Naive B cell (primary cell): Measurements from ENCODE around the gene CALML5. TPM values are rescaled to one million over a fixed set of nuclear protein-coding genes. Genes with fewer than 3 reads are reported as not detected.
A peak's percentile ranks its signal among the peaks of the same experiment; 100 is the strongest.

ENCODE experiments used
- ATAC-seq, 2 donors: fragments of 150-1000 bp; cut with Tn5 transposase; 2 replicates each; pipeline ENCODE4 v1.10.0; 2021; ENCODE audit warnings: low read depth in 2 of 2, mild to moderate bottlenecking in 2 of 2, moderate library complexity in 2 of 2
- DNase-seq: peaks from one replicate; pipeline ENCODE4 v3.0.0; 2022
- H3K27ac Mint-ChIP-seq, 6 donors: one replicate each; pipeline ENCODE4 v1.8.0; 2020 to 2022; ENCODE audit warnings: mild to moderate bottlenecking in 6 of 6, mixed read lengths in 6 of 6, moderate library complexity in 5 of 6, inconsistent platforms in 2 of 6
- H3K27me3 Mint-ChIP-seq, 3 donors: one replicate each; pipeline ENCODE4 v1.8.0; 2021 to 2022; ENCODE audit warnings: mixed read lengths in 3 of 3, mild to moderate bottlenecking in 1 of 3
- H3K36me3 Mint-ChIP-seq, 2 donors: one replicate each; pipeline ENCODE4 v1.8.0; 2020 to 2022; ENCODE audit warnings: mixed read lengths in 2 of 2, inconsistent platforms in 1 of 2, mild to moderate bottlenecking in 1 of 2
- H3K4me1 Mint-ChIP-seq, 3 donors: one replicate each; pipeline ENCODE4 v1.8.0; 2020 to 2022; ENCODE audit warnings: mixed read lengths in 3 of 3, inconsistent platforms in 1 of 3, mild to moderate bottlenecking in 1 of 3, moderate library complexity in 1 of 3
- H3K4me3 Mint-ChIP-seq, 8 donors: one replicate each; pipeline ENCODE4 v1.8.0; 2020 to 2022; ENCODE audit warnings: mild to moderate bottlenecking in 8 of 8, mixed read lengths in 8 of 8, moderate library complexity in 8 of 8, inconsistent platforms in 2 of 8
- H3K9me3 Mint-ChIP-seq, 7 donors: one replicate each; pipeline ENCODE4 v1.8.0; 2020 to 2022; ENCODE audit warnings: mixed read lengths in 7 of 7, mild to moderate bottlenecking in 5 of 7, inconsistent platforms in 2 of 7, moderate library complexity in 1 of 7
- polyA plus RNA-seq, 6 donors: library from polyadenylated mRNA; unstranded; fragments of 300-500 nt; fragmentation: Illumina TruSeq; gene quantifications; one replicate each; pipeline ENCODE4 v1.2.3, GENCODE V29; 2021; ENCODE audit warnings: low read depth in 6 of 6

Gene CALML5
- polyA plus RNA-seq, 6 donors from 2014 or later: not detected

- Mint-ChIP-seq H3K27me3 (peaks cover 0 to 17% (median 9%) of the 10 kb centered on the region in 3 donors), H3K36me3 (peaks cover 0 to 8% of the 10 kb centered on the region in 2 donors), H3K27ac (peak overlapping the region in 2 of 6 donors; percentile 15 to 35), H3K4me1 (peaks cover 0 to 3% (median 0%) of the 10 kb centered on the region in 3 donors), H3K4me3 (no peak overlapping the region), H3K9me3 (peaks cover 0 to 39% (median 11%) of the 10 kb centered on the region in 7 donors)
- ATAC-seq: no peak
- no peak for DNase-seq
Measured at GRCh38 chr10:5538892-5539651, 39.7 kb upstream of the CALML5 start.

GRCh38 chr10:5538446-5538845, 39.1 kb upstream of the CALML5 start:
- H3K4me1 Mint-ChIP-seq: peaks cover 0 to 3% (median 0%) of the 10 kb centered on the region in 3 donors
- peaks cover 0 to 8% of the 10 kb centered on the region in 2 donors for H3K36me3 Mint-ChIP-seq
- no peak for DNase-seq
- peak overlapping the region in 1 of 6 donors; percentile 15 for H3K27ac Mint-ChIP-seq
- H3K9me3 Mint-ChIP-seq: peaks cover 0 to 33% (median 9%) of the 10 kb centered on the region in 7 donors
- no peak overlapping the region for H3K4me3 Mint-ChIP-seq
- ATAC-seq: no peak
- peaks cover 0 to 17% (median 9%) of the 10 kb centered on the region in 3 donors for H3K27me3 Mint-ChIP-seq

GRCh38 chr10:5537684-5538083, 38.3 kb upstream of the CALML5 start:
- Mint-ChIP-seq H3K27me3 (peaks cover 0 to 17% (median 9%) of the 10 kb centered on the region in 3 donors), H3K27ac (no peak overlapping the region), H3K4me1 (peaks cover 0 to 3% (median 0%) of the 10 kb centered on the region in 3 donors), H3K36me3 (peaks cover 0 to 8% of the 10 kb centered on the region in 2 donors), H3K9me3 (peaks cover 0 to 25% (median 5%) of the 10 kb centered on the region in 7 donors), H3K4me3 (no peak overlapping the region)
- DNase-seq (no peak), ATAC-seq (no peak)

- Mint-ChIP-seq H3K36me3 (no peaks in the 10 kb centered on the region), H3K4me3 (no peak overlapping the region), H3K4me1 (peaks cover 0 to 6% (median 0%) of the 10 kb centered on the region in 3 donors), H3K27me3 (peaks cover 0 to 17% (median 9%) of the 10 kb centered on the region in 3 donors), H3K27ac (peak overlapping the region in 1 of 6 donors; percentile 66), H3K9me3 (peaks cover 0 to 14% (median 0%) of the 10 kb centered on the region in 7 donors)
- no peak for ATAC-seq
- no peak for DNase-seq
Measured at GRCh38 chr10:5536486-5537081, 37.2 kb upstream of the CALML5 start.

- Mint-ChIP-seq H3K4me1 (peaks cover 0 to 6% (median 0%) of the 10 kb centered on the region in 3 donors), H3K27me3 (peaks cover 0 to 17% (median 9%) of the 10 kb centered on the region in 3 donors), H3K9me3 (peaks cover 0 to under 1% (median 0%) of the 10 kb centered on the region in 7 donors), H3K4me3 (no peak overlapping the region), H3K27ac (peak overlapping the region in 1 of 6 donors; percentile 32), H3K36me3 (no peaks in the 10 kb centered on the region)
- DNase-seq: no peak
- ATAC-seq: no peak
Measured at GRCh38 chr10:5534880-5535856, 35.8 kb upstream of the CALML5 start.

GRCh38 chr10:5534051-5534821, 34.9 kb upstream of the CALML5 start:
- H3K9me3 Mint-ChIP-seq: no peaks in the 10 kb centered on the region
- peaks cover 0 to 4% (median 0%) of the 10 kb centered on the region in 3 donors for H3K4me1 Mint-ChIP-seq
- ATAC-seq (no peak), DNase-seq (no peak)
- peak overlapping the region in 1 of 6 donors; percentile 32 for H3K27ac Mint-ChIP-seq
- no peak overlapping the region for H3K4me3 Mint-ChIP-seq
- peaks cover 0 to 17% (median 5%) of the 10 kb centered on the region in 3 donors for H3K27me3 Mint-ChIP-seq
- no peaks in the 10 kb centered on the region for H3K36me3 Mint-ChIP-seq

GRCh38 chr10:5533098-5533731, 33.8 kb upstream of the CALML5 start:
- Mint-ChIP-seq H3K4me3 (peak overlapping the region in 1 of 8 donors; percentile 48), H3K9me3 (no peaks in the 10 kb centered on the region), H3K4me1 (peaks cover 0 to 3% (median 0%) of the 10 kb centered on the region in 3 donors), H3K36me3 (no peaks in the 10 kb centered on the region), H3K27ac (no peak overlapping the region), H3K27me3 (peaks cover 0 to 8% (median 7%) of the 10 kb centered on the region in 3 donors)
- ATAC-seq: no peak
- no peak for DNase-seq

- Mint-ChIP-seq H3K36me3 (no peaks in the 10 kb centered on the region), H3K27me3 (peaks cover 0 to 3% (median 1%) of the 10 kb centered on the region in 3 donors), H3K4me1 (peaks cover 0 to 3% (median 0%) of the 10 kb centered on the region in 3 donors), H3K27ac (no peak overlapping the region), H3K9me3 (no peaks in the 10 kb centered on the region), H3K4me3 (peak overlapping the region in 1 of 8 donors; percentile 48)
- ATAC-seq (no peak), DNase-seq (no peak)
Measured at GRCh38 chr10:5532618-5533097, 33.3 kb upstream of the CALML5 start.

GRCh38 chr10:5532307-5532605, 32.9 kb upstream of the CALML5 start:
- no peak overlapping the region for H3K27ac Mint-ChIP-seq
- peaks cover 0 to 3% (median 0%) of the 10 kb centered on the region in 3 donors for H3K27me3 Mint-ChIP-seq
- no peaks in the 10 kb centered on the region for H3K36me3 Mint-ChIP-seq
- peaks cover 0 to 3% (median 0%) of the 10 kb centered on the region in 3 donors for H3K4me1 Mint-ChIP-seq
- ATAC-seq (no peak), DNase-seq (no peak)
- no peak overlapping the region for H3K4me3 Mint-ChIP-seq
- no peaks in the 10 kb centered on the region for H3K9me3 Mint-ChIP-seq

GRCh38 chr10:5531558-5532306, 32.4 kb upstream of the CALML5 start:
- Mint-ChIP-seq H3K9me3 (no peaks in the 10 kb centered on the region), H3K27me3 (peaks cover 0 to 3% (median 0%) of the 10 kb centered on the region in 3 donors), H3K4me1 (peaks cover 0 to 3% (median 0%) of the 10 kb centered on the region in 3 donors), H3K4me3 (no peak overlapping the region), H3K36me3 (no peaks in the 10 kb centered on the region), H3K27ac (no peak overlapping the region)
- no peak for DNase-seq
- ATAC-seq: no peak

- H3K4me3 Mint-ChIP-seq: peak overlapping the region in 2 of 8 donors; percentile 14 to 60
- ATAC-seq (no peak), DNase-seq (no peak)
- H3K9me3 Mint-ChIP-seq: no peaks in the 10 kb centered on the region
- peaks cover 0 to 3% (median 0%) of the 10 kb centered on the region in 3 donors for H3K27me3 Mint-ChIP-seq
- H3K27ac Mint-ChIP-seq: no peak overlapping the region
- H3K36me3 Mint-ChIP-seq: no peaks in the 10 kb centered on the region
- peaks cover 0 to 3% (median 0%) of the 10 kb centered on the region in 3 donors for H3K4me1 Mint-ChIP-seq
Measured at GRCh38 chr10:5530846-5531557, 31.6 kb upstream of the CALML5 start.
